Loucy (cell line): ENCODE measurements around the gene BCORL1.

Experiments used
- H2AFZ ChIP-seq: fragments of 200-600 bp; sonication (generic); 2 replicates; pipeline ENCODE4 v1.6.0; 2016; ENCODE audit warnings: antibody characterized with exemption, mild to moderate bottlenecking, low read length, moderate library complexity
- H3F3A ChIP-seq: fragments of 200-600 bp; 2 replicates; pipeline ENCODE4 v1.6.0; 2016; ENCODE audit warnings: antibody characterized with exemption, low read depth, mild to moderate bottlenecking
- H3K27me3 ChIP-seq: fragments of 200-600 bp; sonication (generic); 2 replicates; pipeline ENCODE4 v1.6.1; 2014; ENCODE audit warnings: low read length, mild to moderate bottlenecking; ENCODE audit not compliant: insufficient read depth, poor library complexity, severe bottlenecking
- H3K36me3 ChIP-seq: fragments of 200-600 bp; sonication (generic); 2 replicates; pipeline ENCODE4 v1.6.1; 2016; ENCODE audit warnings: low read length; ENCODE audit not compliant: insufficient read depth
- H3K4me1 ChIP-seq: fragments of 200-600 bp; sonication (generic); 2 replicates; pipeline ENCODE4 v1.5.1; 2014; ENCODE audit warnings: low read length, mild to moderate bottlenecking; ENCODE audit not compliant: insufficient read depth, poor library complexity, severe bottlenecking
- H3K4me2 ChIP-seq: fragments of 200-600 bp; sonication (generic); 2 replicates; pipeline ENCODE4 v1.6.0; 2014; ENCODE audit warnings: antibody characterized with exemption, low read length, low read depth, mild to moderate bottlenecking; ENCODE audit not compliant: poor library complexity, severe bottlenecking
- H3K4me3 ChIP-seq: fragments of 200-600 bp; sonication (generic); 2 replicates; pipeline ENCODE4 v1.5.1; 2014; ENCODE audit warnings: low read length, mild to moderate bottlenecking, mixed read lengths; ENCODE audit not compliant: poor library complexity, severe bottlenecking
- H3K79me2 ChIP-seq: fragments of 200-600 bp; sonication (generic); 2 replicates; pipeline ENCODE4 v1.6.1; 2014; ENCODE audit warnings: low read length; ENCODE audit not compliant: insufficient read depth
- H3K9ac ChIP-seq: fragments of 200-600 bp; sonication (generic); 2 replicates; pipeline ENCODE4 v1.6.0; 2014; ENCODE audit warnings: mild to moderate bottlenecking, low read depth, low read length, moderate library complexity; ENCODE audit not compliant: poor library complexity, severe bottlenecking
- H3K9me2 ChIP-seq: fragments of 200-600 bp; sonication (generic); replicated peaks from 2 replicates; pipeline ENCODE4 v1.6.1; 2016; ENCODE audit warnings: low read depth, low read length, mixed read lengths
- H3K9me3 ChIP-seq: fragments of 200-600 bp; sonication (generic); 2 replicates; pipeline ENCODE4 v1.6.1; 2014; ENCODE audit warnings: mild to moderate bottlenecking, antibody characterized with exemption, low read length, low read depth; ENCODE audit not compliant: insufficient read depth
- H4K20me1 ChIP-seq: fragments of 200-600 bp; sonication (generic); 2 replicates; pipeline ENCODE4 v1.6.0; 2014; ENCODE audit warnings: antibody characterized with exemption, low read length, mild to moderate bottlenecking; ENCODE audit not compliant: insufficient read depth, poor library complexity, severe bottlenecking
- EZH2phosphoT487 ChIP-seq: fragments of 200-600 bp; IDR thresholded peaks from 2 replicates; pipeline ENCODE4 v1.6.1; 2018; ENCODE audit warnings: antibody characterized with exemption, mild to moderate bottlenecking, moderate library complexity, borderline replicate concordance
- TF ChIP-seq, protein P1 (sequence below): fragments of 200-600 bp; sonication (generic); conservative IDR thresholded peaks from 2 replicates; pipeline ENCODE4 v1.5.1; 2014; ENCODE audit warnings: mild to moderate bottlenecking, antibody characterized with exemption, low read length

Gene BCORL1

DNA sequence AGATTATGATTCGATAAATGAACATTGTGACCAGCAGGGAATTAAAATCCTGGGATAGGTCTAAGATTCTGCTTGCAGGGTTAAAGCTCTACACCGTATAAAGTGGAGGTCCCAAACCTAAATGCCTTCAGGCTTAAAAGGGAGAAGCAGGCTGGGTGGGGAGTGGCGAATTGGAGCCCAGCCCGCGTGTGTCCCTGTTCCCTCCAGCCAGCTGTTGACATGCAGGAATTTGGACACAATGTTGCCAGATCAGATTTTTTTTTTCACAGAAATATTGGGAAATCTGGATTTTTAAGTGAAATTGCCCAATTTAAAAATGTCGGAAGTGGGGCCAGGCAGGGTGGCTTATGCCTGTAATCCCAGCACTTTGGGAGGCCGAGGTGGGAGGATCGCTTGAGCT is 67.4 kb downstream of the BCORL1 start:
- Histone ChIP-seq H3K4me3 (no peak overlapping the region), H4K20me1 (no peaks in the 10 kb centered on the region), H3K36me3 (peaks cover 85% of the 10 kb centered on the region; the same call in 1 of the 2 replicates), H3K9me2 (no peaks in the 10 kb centered on the region), H3F3A (no peaks in the 10 kb centered on the region), H3K27me3 (no peaks in the 10 kb centered on the region), H3K79me2 (no peaks in the 10 kb centered on the region), H3K9ac (no peak overlapping the region), H2AFZ (no peak overlapping the region), H3K9me3 (no peaks in the 10 kb centered on the region), H3K4me1 (no peaks in the 10 kb centered on the region), H3K4me2 (no peak overlapping the region)
- no peak for TF ChIP-seq EZH2phosphoT487

DNA sequence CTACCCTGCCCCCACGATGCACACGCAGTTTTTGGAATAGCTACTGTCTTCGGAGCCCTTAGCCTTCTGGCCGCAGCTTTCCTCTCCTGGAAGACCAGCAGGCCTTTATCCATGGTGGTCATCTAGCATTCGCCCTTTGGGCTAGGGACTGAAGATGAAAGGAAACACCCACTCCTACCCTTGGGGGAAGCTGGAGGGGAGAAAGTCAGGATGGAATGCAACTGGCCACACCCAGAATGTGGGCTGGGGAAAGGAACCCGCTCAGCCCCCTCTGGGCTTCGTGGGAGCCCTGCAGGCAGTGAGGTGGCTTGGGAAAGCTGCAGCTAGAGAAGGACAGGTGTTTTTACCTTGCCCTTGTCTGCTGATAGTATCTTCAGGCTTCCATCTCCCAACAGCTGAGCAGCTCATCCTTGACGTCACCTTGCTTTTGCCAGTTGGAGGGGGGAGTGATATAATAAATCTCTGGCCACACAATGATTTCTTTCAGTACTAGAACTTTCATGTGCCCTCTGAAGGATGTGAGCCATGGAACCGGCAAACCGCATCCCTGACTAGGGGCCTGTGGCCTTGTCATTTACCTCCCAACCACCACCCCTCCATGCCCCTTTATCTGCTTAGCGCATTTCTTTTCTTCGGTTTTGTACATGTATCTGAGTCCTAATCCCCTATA is 68.9 kb downstream of the BCORL1 start:
- Histone ChIP-seq H3K4me2 (no peak overlapping the region), H2AFZ (no peak overlapping the region)

DNA sequence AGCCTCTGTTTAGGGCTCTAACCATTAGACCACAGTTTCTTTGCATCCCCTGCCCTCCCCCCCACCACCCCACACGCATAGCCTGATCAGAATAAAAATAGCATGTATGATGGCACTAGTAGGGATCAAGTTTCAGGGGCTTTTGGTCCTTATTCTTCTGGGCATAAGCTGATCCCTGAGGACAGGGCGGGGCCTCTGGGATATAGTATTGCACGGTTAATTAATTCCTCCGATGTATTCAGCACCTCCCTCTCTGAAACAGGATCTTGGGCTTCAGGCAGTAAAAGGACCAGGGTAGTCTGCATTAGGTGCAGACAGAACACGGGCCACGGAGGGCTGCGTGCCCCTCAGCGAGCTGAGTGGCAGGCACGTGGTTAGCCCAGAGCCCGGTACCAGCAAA is 70.8 kb downstream of the BCORL1 start:
- Histone ChIP-seq H4K20me1 (no peaks in the 10 kb centered on the region), H3F3A (no peaks in the 10 kb centered on the region), H2AFZ (no peak overlapping the region), H3K9me3 (no peaks in the 10 kb centered on the region), H3K36me3 (peaks cover 64% of the 10 kb centered on the region; the same call in 1 of the 2 replicates), H3K9me2 (no peaks in the 10 kb centered on the region), H3K9ac (no peak overlapping the region), H3K4me3 (no peak overlapping the region), H3K4me1 (no peaks in the 10 kb centered on the region), H3K27me3 (no peaks in the 10 kb centered on the region), H3K4me2 (no peak overlapping the region), H3K79me2 (no peaks in the 10 kb centered on the region)
- TF ChIP-seq EZH2phosphoT487 = no peak
- TF ChIP-seq, protein P1, sequence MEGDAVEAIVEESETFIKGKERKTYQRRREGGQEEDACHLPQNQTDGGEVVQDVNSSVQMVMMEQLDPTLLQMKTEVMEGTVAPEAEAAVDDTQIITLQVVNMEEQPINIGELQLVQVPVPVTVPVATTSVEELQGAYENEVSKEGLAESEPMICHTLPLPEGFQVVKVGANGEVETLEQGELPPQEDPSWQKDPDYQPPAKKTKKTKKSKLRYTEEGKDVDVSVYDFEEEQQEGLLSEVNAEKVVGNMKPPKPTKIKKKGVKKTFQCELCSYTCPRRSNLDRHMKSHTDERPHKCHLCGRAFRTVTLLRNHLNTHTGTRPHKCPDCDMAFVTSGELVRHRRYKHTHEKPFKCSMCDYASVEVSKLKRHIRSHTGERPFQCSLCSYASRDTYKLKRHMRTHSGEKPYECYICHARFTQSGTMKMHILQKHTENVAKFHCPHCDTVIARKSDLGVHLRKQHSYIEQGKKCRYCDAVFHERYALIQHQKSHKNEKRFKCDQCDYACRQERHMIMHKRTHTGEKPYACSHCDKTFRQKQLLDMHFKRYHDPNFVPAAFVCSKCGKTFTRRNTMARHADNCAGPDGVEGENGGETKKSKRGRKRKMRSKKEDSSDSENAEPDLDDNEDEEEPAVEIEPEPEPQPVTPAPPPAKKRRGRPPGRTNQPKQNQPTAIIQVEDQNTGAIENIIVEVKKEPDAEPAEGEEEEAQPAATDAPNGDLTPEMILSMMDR = no peak

More for the DNA sequence above, 68.9 kb downstream of the BCORL1 start:
- Histone ChIP-seq H3K9me3 (no peaks in the 10 kb centered on the region), H3K9me2 (no peaks in the 10 kb centered on the region), H3K36me3 (peaks cover 79% of the 10 kb centered on the region; the same call in 1 of the 2 replicates), H3F3A (no peaks in the 10 kb centered on the region), H3K9ac (no peak overlapping the region), H3K4me3 (no peak overlapping the region), H4K20me1 (no peaks in the 10 kb centered on the region), H3K27me3 (no peaks in the 10 kb centered on the region), H3K79me2 (no peaks in the 10 kb centered on the region), H3K4me1 (no peaks in the 10 kb centered on the region)
- TF ChIP-seq, protein P1 = no peak
- no peak for TF ChIP-seq EZH2phosphoT487

DNA sequence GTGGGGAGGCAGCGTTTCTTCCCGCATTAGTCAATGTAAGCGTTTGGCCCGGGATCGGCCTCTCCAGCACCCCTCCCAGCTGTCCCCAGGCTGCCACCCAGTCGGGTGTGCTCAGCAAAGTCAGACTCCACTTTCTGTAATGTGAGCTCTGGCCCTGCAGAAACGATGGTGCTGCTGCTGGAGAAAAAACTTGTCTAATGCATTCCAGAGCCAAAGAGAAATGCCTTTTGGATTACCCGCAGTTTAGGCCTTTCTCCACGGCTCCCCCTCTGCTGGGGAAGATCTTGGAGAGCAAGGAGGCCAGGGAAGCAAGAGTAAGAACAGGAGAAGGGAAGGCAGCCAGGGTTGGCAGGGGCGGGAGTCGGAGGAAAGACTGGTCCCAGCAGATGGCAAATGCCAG is 72.7 kb downstream of the BCORL1 start:
- Histone ChIP-seq H3K4me2 (no peak overlapping the region), H3K4me3 (no peak overlapping the region), H3K4me1 (no peaks in the 10 kb centered on the region), H2AFZ (no peak overlapping the region), H3K27me3 (no peaks in the 10 kb centered on the region), H4K20me1 (no peaks in the 10 kb centered on the region), H3K9me2 (no peaks in the 10 kb centered on the region), H3F3A (no peaks in the 10 kb centered on the region), H3K9ac (no peak overlapping the region), H3K79me2 (no peaks in the 10 kb centered on the region), H3K36me3 (peaks cover 48% of the 10 kb centered on the region; the same call in 1 of the 2 replicates), H3K9me3 (no peaks in the 10 kb centered on the region)
- TF ChIP-seq EZH2phosphoT487 = no peak
- TF ChIP-seq, protein P1 = no peak
